Ureter (tissue), 1 donor: ENCODE measurements around the gene NFS1. TPM values are rescaled to one million over a fixed set of nuclear protein-coding genes. Genes with fewer than 3 reads are reported as not detected.
A peak's percentile ranks its signal among the peaks of the same experiment; 100 is the strongest.
"Not testable (repeated sequence)": the region's sequence is repeated elsewhere in the genome, so short reads cannot be mapped to it uniquely, and the experiment has no call there.

Experiments used
- DNase-seq: peaks from one replicate; pipeline ENCODE4 v3.0.0-alpha.2; 2020; ENCODE audit warnings: low spot score
- total RNA-seq: library from RNA; stranded (reverse); gene quantifications from one replicate; pipeline ENCODE4 v1.2.4, GENCODE V29; 2023
- donor health status: DM: yes; HTN: yes; CAD: no.

Gene NFS1
- total RNA-seq, 1 donor from 2014 or later = 40.0 TPM

GRCh38 chr20:35710039-35710438 lies 10.9 kb upstream of the NFS1 start:
- DNase-seq = no peak

- DNase-seq = no peak
These were observed 10.1 kb upstream of the NFS1 start for GRCh38 chr20:35709259-35709658.

- DNase-seq = no peak
These were observed 9.3 kb upstream of the NFS1 start for GRCh38 chr20:35708502-35708901.

GRCh38 chr20:35706591-35707529 lies 7.7 kb upstream of the NFS1 start:
- peak; percentile 32 for DNase-seq

- peak; percentile 26 for DNase-seq
These were observed 6.7 kb upstream of the NFS1 start for GRCh38 chr20:35705894-35706293.

GRCh38 chr20:35704514-35705261 lies 5.5 kb upstream of the NFS1 start:
- no peak for DNase-seq

GRCh38 chr20:35702824-35703695 lies 3.9 kb upstream of the NFS1 start:
- DNase-seq = no peak

GRCh38 chr20:35702051-35702823 lies 3.1 kb upstream of the NFS1 start:
- peak; percentile 17 for DNase-seq

- DNase-seq = peak; percentile 37
These were observed 1.5 kb upstream of the NFS1 start for GRCh38 chr20:35700625-35701148.

- no peak for DNase-seq
These were observed 939 bp upstream of the NFS1 start for GRCh38 chr20:35699957-35700624.

- peak; percentile 32 for DNase-seq
These were observed 640 bp downstream of the NFS1 start for GRCh38 chr20:35698298-35699126.

- peak; percentile 29 for DNase-seq
These were observed 1.4 kb downstream of the NFS1 start for GRCh38 chr20:35697696-35698297.

- no peak for DNase-seq
These were observed 3.2 kb downstream of the NFS1 start for GRCh38 chr20:35695978-35696377.

GRCh38 chr20:35695245-35695749 lies 3.9 kb downstream of the NFS1 start:
- DNase-seq = peak; percentile 8

GRCh38 chr20:35690265-35690664 lies 8.9 kb downstream of the NFS1 start:
- DNase-seq = peak; percentile 13

- DNase-seq = peak; percentile 22
These were observed 12.3 kb downstream of the NFS1 start for GRCh38 chr20:35686872-35687271.

- DNase-seq = not testable (repeated sequence)
These were observed 13.8 kb downstream of the NFS1 start for GRCh38 chr20:35685368-35685767.

GRCh38 chr20:35681960-35682359 lies 17.2 kb downstream of the NFS1 start:
- no peak for DNase-seq
